C1 segment of cervical spinal cord (tissue), 14 donors: ENCODE results near the gene REEP6.
A peak's percentile ranks its signal among the peaks of the same experiment; 100 is the strongest.
"Not testable (repeated sequence)": the region's sequence is repeated elsewhere in the genome, so short reads cannot be mapped to it uniquely, and the experiment has no call there.

Experiments used
- DNase-seq, 14 donors: peaks; one replicate each; lab custom pipeline; 2025; lab: John Stamatoyannopoulos, UW

Gene REEP6

DNA sequence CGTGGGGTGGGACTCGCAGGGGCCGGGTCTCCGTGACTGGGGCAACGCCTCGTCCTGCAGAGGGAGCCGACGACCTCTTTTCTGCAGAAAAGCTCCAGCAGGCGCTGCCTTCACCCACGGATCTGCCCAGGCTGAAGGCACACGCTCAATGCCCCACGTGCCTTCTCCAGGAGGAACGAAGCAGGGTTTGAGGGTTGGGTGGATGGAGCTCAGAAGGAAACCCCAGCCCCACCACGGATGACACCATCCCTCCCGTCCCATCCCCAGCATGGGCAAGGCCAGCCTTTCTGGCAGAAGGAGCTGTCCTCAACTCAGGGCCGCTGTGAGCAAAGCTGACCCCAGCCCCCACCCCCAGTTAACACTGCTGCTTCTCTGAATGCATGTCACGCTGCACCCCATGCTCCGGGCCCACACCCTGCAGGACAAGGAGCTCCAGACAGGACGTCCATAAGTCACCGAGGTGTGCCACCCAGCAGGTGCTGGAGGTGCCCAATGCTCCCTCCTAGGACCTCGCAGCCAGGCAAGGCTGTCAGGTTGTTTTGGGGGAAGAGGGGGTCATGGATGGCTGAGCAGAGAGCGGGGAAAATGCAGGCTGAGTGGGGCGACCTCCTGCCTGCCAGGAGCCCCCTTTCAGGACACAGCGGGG is 19.3 kb upstream of the REEP6 start:
- peak in 9 of 14 donors; percentile 21 to 66 (median 49) for DNase-seq

- DNase-seq: peak in 9 of 14 donors; percentile 23 to 63 (median 50)
These were observed 18.5 kb upstream of the REEP6 start for GRCh38 chr19:1472231-1473084.

DNA sequence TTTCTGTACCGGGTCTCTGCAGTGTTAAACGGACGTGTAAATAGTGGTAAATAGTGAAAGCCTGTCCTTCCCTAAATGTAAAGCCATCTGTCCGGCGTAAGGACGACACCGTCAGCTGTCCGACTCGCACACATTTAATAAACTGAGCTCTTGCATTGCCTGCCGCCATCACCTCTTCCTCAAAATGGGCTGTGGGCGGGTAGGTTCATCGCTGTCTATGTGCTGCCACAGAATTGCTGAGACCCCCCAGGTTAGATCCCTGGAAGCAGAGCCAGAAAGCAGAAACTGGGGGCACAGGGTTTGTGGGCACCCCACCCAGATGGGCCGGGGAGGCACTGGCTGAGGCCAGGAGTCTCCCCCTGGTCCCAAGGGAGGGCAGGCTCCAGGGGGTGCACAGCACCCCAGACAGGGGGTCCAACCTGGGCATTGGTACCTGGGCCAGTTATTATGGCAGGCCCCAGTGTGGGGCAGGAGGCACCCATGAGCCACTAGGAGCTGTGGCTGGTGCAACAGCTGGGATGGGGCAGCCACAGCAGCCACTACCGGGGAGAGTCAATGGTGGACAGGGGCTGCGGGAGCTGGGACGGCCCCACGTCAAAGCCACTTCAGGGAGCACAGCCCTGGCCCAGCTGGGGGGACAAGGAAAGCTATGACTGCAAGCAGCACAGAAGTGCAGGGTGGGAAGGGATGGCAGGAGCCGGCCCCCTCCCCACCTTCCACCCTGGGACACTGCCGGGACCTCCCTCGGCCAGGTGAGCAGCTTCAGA is 17.7 kb upstream of the REEP6 start:
- DNase-seq: peak in 2 of 14 donors; percentile 35 to 65

- peak in 12 of 14 donors; percentile 31 to 82 (median 55) for DNase-seq
These were observed 16.8 kb upstream of the REEP6 start for GRCh38 chr19:1474011-1474764.

DNA sequence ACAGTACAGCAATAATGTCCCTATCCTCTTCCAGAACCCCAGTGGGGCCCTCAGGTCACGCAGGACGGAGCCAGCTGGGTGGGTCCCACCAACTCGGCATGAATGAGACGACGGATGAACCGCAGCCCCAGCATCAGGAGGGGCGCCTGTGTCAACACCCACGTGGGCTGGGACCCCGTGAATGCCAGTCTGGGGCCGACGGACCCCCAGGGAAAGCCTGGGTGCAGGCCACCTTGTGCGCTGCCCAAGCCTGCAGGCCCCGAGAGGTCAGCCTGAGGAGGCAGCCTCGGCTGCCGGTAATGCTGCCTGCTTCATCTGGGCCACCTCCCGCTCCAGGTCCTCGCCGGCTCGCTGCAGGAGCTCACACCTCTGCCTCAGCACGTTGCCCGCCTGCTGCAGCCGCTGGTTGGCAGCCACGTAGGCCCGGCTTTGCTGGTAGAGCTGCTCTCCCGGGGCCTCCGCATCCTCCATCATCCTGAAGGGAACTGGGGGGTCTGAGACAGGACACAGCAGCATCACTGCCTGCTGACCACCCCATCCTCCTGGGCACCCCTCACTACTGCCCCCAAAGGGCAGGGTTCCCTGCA is 16.1 kb upstream of the REEP6 start:
- DNase-seq: no peak

GRCh38 chr19:1475751-1476437 is 15.1 kb upstream of the REEP6 start:
- DNase-seq: no peak

DNA sequence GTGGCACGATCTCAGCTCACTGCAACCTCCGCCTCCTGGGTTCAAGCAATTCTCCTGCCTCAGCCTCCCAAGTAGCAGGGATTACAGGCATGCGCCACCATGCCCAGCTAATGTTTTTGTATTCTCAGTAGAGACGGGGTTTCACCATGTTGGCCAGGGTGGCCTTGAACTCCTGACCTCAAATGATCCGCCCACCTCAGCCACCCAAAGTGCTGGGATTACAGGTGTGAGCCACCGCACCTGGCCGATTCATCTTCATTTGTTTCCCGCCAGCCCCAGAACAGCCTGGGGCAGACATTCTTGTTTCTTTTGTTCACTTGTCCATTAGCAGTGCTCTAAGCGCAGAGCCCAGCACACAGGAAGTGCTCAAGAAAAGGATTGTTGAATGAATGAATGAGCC is 13.9 kb upstream of the REEP6 start:
- DNase-seq: not testable (repeated sequence)

DNA sequence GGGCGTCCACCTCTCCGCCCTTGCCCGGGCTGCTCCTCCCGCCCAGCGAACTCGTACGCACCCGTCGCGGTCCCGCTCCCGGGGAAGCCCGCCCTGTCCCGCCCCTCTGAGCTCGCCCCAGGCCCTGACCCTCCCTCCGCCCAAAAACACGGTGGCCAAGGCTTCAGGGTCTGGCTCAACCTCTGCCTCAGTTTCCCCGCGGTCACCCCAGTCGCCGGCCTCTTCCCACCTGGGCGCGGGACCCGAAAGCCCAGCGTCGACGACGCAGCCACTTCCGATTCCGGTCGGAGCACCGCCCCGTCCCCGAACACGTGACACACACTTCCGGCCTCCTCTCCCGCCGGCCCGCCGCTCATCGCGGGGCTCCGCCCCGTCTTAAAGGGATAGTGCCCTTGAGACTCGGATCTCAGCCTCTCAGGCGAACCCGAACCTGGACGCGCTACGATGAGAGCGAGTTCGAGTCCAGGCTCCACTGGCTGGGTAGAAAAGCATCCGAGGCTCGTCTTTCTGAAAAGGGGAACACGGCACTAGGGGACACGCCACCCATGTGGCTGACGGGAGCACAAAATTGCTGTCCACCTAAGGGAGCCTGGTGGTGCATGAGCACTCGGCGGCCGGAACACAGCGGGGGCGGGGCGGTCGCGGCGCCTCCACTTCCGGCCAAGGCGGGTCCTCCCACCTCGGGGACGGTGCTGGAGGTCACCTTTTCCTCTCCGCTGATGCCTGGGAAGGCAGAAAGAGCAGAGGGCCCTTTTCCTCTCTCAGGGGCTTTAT is 11.9 kb upstream of the REEP6 start, which contains the start of gene C19orf25:
Gene C19orf25, minus strand, starts transcription at position 282 of the 774 bp plus-strand sequence. CDS start 312 bp downstream, outside the sequence.
- DNase-seq: peak; percentile 43 to 91 (median 86)

DNA sequence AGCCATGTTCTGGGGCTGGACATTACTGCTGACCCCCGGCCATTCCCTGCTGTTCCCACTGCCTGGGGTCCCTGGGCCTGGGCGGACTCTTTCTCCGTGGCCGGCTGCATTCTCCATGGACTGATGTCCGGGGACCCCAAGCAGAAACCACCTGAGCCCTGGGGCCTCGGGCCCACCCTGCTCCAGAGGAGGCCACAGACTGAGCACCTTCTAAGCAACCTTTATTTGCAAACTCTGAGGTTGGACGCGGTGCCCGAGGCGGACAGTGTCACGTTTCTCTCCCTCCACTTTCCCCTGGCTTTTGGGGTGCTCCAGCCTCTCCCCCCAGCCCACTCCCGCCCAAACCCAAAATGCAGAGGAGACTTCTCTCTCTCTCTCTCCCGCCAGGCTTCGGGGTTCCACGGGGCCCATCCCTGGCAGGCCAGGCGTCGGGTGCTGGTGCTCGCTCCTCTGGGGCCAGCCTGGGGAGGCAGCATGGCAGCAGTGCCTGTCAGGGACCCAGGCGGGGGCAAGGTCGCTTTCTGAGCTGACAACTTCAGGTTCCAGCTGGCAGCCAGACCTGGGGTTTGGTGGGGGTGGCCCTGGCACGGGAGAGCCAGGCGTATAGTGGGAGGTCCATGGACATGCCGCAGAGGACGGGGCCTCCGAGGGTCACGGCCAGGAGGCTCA is 9.6 kb upstream of the REEP6 start:
- DNase-seq: no peak

GRCh38 chr19:1481893-1482360 is 9.1 kb upstream of the REEP6 start:
- DNase-seq: no peak

- DNase-seq: no peak
These were observed 8.4 kb upstream of the REEP6 start for GRCh38 chr19:1482361-1483130.

DNA sequence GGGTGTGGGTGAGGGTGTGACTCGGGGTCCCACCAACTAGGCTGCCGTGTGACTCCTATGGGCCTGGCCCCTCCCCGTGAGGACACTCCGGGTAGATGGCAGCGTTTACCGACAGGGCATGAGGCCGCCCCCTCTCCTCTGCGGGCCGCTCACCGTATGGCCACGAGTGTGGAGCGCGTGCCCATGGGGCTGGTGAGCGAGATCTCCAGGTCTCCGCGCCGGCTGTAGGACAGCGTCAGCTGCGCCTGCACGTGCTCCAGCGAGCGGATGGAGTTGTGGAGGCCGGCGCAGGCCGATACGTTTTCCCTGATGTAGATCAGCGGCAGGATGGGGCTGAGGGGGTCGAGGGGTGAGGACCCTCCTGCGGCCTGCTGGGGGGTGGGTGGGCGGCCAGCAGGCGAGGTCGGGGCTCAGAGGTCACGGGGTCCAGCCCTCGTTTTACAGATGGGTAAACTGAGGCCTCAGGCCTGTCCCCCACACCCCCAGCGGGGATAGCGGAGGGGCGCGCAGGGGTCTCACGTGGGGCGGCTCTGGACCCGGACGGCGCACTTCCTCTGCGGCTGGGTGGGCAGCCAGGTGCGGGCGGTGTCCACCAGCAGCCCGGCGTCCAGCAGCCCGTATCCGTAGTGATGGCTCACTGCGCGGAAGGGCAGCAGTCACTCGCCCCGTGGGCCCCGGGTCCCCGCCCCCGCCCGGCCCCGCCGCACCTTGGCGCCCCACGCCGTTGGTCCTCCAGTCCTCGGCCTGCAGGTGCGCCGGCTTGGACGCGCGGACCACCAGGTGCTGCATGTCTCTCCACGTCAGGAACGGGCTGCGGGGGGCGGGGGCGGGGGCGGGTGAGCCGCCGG is 7.6 kb upstream of the REEP6 start:
- DNase-seq: no peak

DNA sequence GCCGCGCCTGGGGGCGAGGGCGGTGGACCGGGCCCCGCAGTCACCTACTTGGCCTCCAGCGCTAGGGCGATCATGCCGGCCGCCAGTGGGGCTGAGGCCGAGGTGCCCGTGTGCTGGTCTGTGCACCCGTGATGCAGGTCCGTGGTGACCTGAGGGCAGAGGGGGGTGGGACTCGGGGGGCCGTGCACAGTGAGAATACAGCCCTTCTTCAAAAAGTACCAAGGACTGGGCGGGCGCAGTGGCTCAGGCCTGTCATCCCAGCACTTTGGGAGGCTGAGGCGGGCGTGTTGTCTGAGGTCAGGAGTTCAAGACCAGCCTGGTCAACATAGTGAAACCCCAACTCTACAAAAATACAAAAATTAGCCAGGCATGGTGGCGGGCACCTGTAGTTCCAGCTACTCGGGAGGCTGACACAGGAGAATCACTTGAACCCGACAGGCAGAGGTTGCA is 7.0 kb upstream of the REEP6 start:
- no peak for DNase-seq

- DNase-seq: no peak
These were observed 4.0 kb upstream of the REEP6 start for GRCh38 chr19:1486720-1487575.

GRCh38 chr19:1487576-1488281 is 3.3 kb upstream of the REEP6 start:
- no peak for DNase-seq

DNA sequence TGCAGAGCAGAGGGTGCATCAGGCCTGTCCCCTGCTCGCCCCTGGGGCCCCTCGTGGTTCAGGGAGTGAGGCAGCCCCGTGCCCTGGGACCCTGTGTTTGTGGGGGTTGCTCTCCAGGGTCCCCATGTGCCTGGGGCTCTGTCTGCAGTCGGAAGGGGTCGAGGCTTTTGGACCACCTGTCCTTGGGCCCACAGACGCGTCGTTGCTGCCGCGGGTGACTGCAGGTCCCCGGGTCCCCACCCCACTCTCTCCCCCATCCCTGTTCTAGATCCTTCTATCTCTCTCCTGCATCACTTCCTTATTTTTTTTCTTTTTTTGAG is 2.7 kb upstream of the REEP6 start:
- no peak for DNase-seq
